ENCODE results near the gene TSHZ2. TPM values are rescaled to one million over a fixed set of nuclear protein-coding genes. Genes with fewer than 3 reads are reported as not detected.

The TSHZ2 gene
- total and polyA plus RNA-seq, 2 of the 4 experiments (the other 2 are of a cell fraction) = under 0.01 to 0.02 TPM

DNA sequence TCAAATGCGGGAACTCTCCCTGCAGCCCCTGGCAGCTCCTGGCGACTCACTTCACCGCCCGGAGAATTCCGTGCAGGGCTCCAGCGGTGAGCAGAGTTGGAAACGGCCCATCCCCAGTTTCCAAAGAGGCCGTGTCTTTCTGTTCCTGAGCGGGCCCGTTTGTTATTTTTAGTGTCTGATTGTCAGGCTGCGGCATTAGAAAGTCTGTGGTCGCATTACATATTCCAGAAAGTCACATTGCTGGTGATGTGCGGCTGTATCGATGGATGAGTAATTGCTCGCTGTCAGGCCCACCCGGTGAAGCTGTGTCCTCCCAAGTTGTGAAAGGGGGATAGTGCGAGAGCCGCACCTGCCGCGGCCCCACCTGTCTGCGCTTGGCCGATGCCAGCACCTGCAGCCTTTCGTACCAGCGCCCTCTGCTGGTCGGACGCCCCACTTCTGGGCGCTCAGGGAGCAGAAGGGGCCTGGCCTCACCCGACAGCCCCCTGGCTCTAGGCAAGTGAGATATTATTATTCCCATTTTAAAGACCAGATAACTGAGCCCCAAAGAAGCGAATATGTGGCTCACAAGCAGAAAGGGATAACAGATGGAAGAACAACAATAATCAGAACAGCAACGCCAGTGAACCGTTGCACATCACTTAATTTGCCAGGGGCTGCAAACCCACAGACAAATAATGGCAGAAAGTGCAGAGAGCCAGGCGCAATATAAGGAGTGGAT is 244.9 kb downstream of the TSHZ2 start:
- ChIA-PET CTCF (no interaction called here), POLR2A (ENCODE audit: unreplicated experiment) (no interaction called here)
- Histone ChIP-seq H3K27me3 (ENCODE audit: control insufficient read depth, insufficient read depth, low read length) (no peaks in the 10 kb centered on the region; the same call in 1 of the 2 replicates), H4K8ac (ENCODE audit: low read depth in 2 of 2, low read length in 2 of 2) (no peak overlapping the region), H3K56ac (ENCODE audit: extremely low read depth, insufficient read depth, low read length) (no peak overlapping the region), H2BK20ac (ENCODE audit: low read depth, low read length) (no peak overlapping the region), H2AK5ac (ENCODE audit: low read depth, low read length) (no peak overlapping the region), H2BK120ac (ENCODE audit: low read depth, low read length) (no peak overlapping the region), H3K4me2 (ENCODE audit: low read depth, low read length) (no peak overlapping the region), H4K20me1 (ENCODE audit: insufficient read depth, low read length) (no peaks in the 10 kb centered on the region), H2BK15ac (ENCODE audit: low read depth, low read length) (no peak overlapping the region), H3K4me1 (ENCODE audit: control insufficient read depth, insufficient read depth, low read length) (no peaks in the 10 kb centered on the region), H3K4me3 (ENCODE audit: insufficient read depth, low read depth, low read length) (no peak overlapping the region), H3K9me1 (ENCODE audit: insufficient read depth, low read length) (no peaks in the 10 kb centered on the region), H2BK5ac (ENCODE audit: low read depth, low read length, poor library complexity, severe bottlenecking) (no peak overlapping the region), H3K27ac (ENCODE audit: insufficient read depth, low read length) (no peak overlapping the region), H3K23ac (ENCODE audit: low read depth, low read length) (no peak overlapping the region), H3K36me3 (ENCODE audit: control insufficient read depth, insufficient read depth, low read length) (no peaks in the 10 kb centered on the region), H3K4ac (ENCODE audit: low read depth, low read length) (no peak overlapping the region), H3K79me1 (ENCODE audit: low read depth in 1 of 2, low read length in 2 of 2) (no peaks in the 10 kb centered on the region), H2AK9ac (replicated peaks; ENCODE audit: low read depth, low read length, poor library complexity) (no peak overlapping the region), H3K18ac (ENCODE audit: low read depth, low read length) (no peak overlapping the region), H3K9me3 (ENCODE audit: control insufficient read depth, insufficient read depth, low read length) (no peaks in the 10 kb centered on the region), H4K5ac (ENCODE audit: low read depth, low read length) (no peak overlapping the region), H3K9ac (ENCODE audit: low read depth, low read length) (no peak overlapping the region), H3K14ac (replicated peaks; ENCODE audit: low read depth, low read length) (no peak overlapping the region), H2AFZ (replicated peaks; ENCODE audit: low read length, poor library complexity) (no peak overlapping the region), H4K91ac (ENCODE audit: insufficient read depth, low read depth, low read length) (no peak overlapping the region)
- 50% methylated on average over 9 of the region's 32 CpGs; no CpG with 5 or more reads in 1 of the 2 experiments for WGBS, 2 experiments (ENCODE audit: extremely low coverage in 2 of 2, insufficient read length in 1 of 2)
- TF ChIP-seq RCOR1 (IDR thresholded peaks at IDR 0.05; ENCODE audit: insufficient replicate concordance, low read length) (no peak), RFX5 (IDR thresholded peaks at IDR 0.05; ENCODE audit: low read depth, low read length) (no peak), MAFK (IDR thresholded peaks at IDR 0.05; ENCODE audit: low read depth, low read length) (no peak), NFE2L2 (IDR thresholded peaks at IDR 0.05; ENCODE audit: low read depth, low read length) (no peak), ELK1 (IDR thresholded peaks at IDR 0.05; ENCODE audit: borderline replicate concordance, low read depth, low read length) (no peak), RAD21 (IDR thresholded peaks at IDR 0.05; ENCODE audit: low read length) (peak; percentile 54), MXI1 (IDR thresholded peaks at IDR 0.05; ENCODE audit: borderline replicate concordance, low read depth, low read length) (no peak), CHD1 (IDR thresholded peaks at IDR 0.05; ENCODE audit: low read depth, low read length) (no peak), POLR2A (IDR thresholded peaks at IDR 0.05; ENCODE audit: low read depth, low read length) (no peak), CEBPB (IDR thresholded peaks at IDR 0.05; ENCODE audit: low read depth, low read length) (no peak), MAZ (IDR thresholded peaks at IDR 0.05; ENCODE audit: borderline replicate concordance, low read depth, low read length) (no peak), USF2 (IDR thresholded peaks at IDR 0.05; ENCODE audit: low read depth, low read length) (no peak), SMC3 (IDR thresholded peaks at IDR 0.05; ENCODE audit: low read depth, low read length) (peak; percentile 51), FOS (IDR thresholded peaks at IDR 0.05; ENCODE audit: low read depth, low read length) (no peak)
- TF ChIP-seq, protein P1, sequence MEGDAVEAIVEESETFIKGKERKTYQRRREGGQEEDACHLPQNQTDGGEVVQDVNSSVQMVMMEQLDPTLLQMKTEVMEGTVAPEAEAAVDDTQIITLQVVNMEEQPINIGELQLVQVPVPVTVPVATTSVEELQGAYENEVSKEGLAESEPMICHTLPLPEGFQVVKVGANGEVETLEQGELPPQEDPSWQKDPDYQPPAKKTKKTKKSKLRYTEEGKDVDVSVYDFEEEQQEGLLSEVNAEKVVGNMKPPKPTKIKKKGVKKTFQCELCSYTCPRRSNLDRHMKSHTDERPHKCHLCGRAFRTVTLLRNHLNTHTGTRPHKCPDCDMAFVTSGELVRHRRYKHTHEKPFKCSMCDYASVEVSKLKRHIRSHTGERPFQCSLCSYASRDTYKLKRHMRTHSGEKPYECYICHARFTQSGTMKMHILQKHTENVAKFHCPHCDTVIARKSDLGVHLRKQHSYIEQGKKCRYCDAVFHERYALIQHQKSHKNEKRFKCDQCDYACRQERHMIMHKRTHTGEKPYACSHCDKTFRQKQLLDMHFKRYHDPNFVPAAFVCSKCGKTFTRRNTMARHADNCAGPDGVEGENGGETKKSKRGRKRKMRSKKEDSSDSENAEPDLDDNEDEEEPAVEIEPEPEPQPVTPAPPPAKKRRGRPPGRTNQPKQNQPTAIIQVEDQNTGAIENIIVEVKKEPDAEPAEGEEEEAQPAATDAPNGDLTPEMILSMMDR (conservative IDR thresholded peaks at IDR 0.05; ENCODE audit: low read depth, low read length) = peak; percentile 58
- BruUV-seq (replicated peaks) = no TSS peak
- no peak for ATAC-seq (ENCODE audit: low read depth)
- intact Hi-C loops (cut with micrococcal nuclease) = loop anchor here (1.0 to 10.0 kb wide), 2 partner anchors 328 to 905 kb away; no protein-coding TSS in a partner anchor
- in situ Hi-C loops (cut with MboI; ENCODE audit: low sequenced_read_pairs) = loop anchor here (25.0 kb wide), 1 partner anchor 905 kb away; no protein-coding TSS in a partner anchor
- dilution Hi-C loops (cut with HindIII; ENCODE audit: low sequenced_read_pairs, unreplicated experiment) = no loop called here
- DNase-seq = no peak

Measured in IMR-90 (cell line).